Fibroblast of skin of back (primary cell): ENCODE data around the gene RAB10.
"Not testable (repeated sequence)": the region's sequence is repeated elsewhere in the genome, so short reads cannot be mapped to it uniquely, and the experiment has no call there.

Source experiments
- DNase-seq: peaks from one replicate; pipeline ENCODE4 v3.0.0-alpha.2; 2013

RAB10 gene

DNA sequence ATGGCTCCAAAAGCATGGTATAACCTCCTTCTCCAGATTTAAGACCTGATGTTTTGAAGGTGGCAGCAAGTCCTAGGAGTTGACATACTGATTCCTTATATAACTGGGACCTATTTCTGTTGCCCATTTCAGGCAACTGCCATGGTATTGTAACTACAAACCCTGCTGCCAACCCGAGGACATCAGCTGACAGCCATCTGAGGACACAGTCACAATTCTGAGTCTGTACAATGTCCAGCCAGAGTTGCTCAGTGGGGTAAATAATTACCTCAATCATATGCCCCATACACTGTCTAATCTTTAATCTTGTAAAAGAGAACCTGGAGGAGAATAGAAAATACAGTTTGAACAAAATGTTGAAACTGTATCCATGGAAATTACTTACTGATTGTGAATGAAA lies 130.3 kb downstream of the RAB10 start:
- DNase-seq = no peak

DNA sequence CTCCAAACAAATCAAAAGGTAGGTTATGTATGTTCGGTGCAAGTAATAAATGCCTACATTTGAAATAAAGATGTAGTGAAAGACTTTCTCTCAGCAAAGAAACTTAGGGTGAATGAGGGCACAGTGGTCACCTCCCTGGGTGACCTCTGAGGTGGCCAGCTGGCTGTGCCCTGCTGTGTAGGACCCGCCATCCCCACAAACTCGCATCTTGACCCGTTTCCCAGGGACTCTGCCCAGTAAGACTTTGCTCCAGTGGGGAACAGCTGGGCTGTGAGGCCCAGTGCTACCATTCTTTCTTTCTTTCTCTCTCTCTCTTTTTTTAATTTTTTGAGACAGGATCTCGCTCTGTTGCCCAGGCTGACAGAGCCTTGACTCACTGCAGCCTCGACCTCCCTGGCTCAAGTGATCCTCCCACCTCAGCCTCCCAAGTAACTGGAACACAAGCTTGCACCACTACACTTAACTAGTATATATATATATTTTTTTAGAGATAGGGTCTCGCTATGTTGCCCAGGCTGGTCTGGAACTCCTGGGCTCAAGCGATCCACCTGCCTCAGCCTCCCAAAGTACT lies 130.8 kb downstream of the RAB10 start:
- DNase-seq = no peak

DNA sequence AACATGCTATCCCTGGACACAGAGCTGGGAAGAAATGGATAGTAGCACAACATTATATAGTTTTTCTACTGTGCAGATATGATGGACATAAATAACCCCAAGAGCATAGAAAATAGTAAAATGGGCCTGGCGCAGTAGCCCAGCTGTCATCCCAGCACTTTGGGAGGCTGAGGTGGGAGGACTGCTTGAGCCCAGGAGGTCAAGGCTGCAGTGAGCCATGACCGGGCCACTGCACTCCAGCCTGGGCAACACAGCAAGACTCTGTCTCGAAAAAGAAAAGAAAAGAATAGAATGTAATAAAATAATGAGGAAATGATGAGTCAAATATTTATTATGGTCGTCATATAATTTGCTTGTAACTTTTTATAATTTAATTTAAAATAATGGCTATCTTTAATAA lies 131.5 kb downstream of the RAB10 start:
- no peak for DNase-seq

DNA sequence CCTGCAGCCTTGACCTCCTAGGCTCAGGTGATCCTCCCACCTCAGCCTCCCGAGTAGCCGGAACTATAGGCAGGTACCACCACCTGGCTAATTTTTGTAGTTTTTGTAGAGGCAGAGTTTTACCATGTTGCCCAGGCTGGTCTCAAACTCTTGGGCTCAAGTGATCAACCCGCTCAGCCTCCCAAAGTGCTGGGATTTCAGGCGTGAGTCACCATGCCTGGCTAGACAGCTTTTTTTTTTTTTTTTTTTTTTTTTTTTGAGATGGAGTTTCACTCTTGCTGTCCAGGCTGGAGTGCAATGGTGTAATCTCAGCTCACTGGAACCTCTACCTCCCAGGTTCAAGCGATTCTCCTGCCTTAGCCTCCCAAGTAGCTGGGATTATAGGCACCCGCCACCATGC lies 132.7 kb downstream of the RAB10 start:
- not testable (repeated sequence) for DNase-seq

DNA sequence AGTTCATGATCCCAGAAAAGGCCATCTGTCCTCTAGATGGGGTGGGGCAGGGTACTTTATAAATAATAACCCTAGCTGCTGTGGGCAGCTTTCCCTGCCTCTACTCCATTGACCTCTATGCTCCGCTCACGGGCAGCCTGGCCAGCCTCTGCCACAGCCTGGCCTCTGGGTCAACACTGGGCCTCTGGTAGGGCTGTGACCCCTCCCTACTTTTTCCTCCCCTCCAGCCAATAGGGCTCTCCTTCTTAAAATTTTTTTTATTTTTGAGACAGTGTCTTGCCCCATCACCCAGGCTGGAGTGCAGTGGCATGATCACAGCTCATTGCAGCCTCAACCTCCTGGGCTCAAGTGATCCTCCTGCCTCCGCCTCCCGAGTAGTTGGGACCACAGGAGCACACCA lies 134.9 kb downstream of the RAB10 start:
- DNase-seq = no peak

DNA sequence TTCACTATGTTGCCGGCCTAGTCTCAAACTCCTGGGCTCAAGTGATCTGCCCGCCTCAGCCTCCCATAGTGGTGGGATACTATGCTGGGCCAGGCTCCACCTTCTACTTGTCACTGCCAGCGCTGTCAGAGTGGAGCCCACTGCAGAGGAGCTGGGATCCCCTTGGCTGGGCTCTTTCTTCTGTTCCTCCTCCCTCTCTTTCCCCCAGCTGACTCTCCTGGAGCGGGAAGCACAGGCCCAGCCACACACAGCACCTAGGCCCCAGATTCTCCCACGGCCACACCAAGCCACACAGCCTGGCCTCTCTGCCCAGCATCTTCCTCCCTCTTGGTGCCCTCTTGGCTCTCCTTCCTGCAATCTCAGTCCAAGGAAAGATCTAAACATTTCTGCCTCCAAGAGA lies 135.3 kb downstream of the RAB10 start:
- no peak for DNase-seq

DNA sequence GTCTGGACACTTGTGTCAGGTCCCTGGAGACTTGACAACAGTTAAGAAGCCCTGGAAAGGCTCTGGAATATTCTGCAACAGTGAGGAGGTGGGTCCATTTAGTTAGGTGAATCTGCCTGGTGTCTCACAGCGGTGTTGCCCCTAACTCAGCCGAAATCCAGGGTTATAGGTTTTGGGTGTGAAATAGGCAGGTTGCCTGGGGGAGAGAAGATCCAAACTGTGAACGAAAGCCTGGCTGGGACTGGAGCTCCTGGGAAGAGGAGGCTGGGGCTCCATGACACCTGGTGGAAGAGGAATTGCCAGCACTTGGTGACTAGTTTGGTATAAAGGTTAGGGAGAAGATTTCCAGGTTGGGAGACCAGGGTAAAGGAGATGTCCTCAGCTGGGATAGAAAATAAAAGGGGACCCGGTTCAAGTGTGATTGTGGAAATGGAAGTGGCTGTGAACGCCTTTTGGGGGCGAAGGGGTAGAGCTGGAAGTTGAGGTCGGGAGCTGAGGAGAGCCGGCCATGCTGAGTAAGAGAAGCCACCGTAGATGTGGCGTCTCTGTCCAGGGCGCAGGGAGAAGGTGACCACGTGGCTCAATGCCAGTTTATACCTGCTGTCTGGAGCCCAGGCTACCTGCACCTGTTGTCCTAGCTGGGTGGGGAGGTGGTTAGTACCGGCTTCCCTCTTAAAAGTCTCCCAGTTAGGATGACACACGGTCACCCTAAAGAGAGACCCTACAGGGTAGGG lies 136.0 kb downstream of the RAB10 start:
- no peak for DNase-seq

DNA sequence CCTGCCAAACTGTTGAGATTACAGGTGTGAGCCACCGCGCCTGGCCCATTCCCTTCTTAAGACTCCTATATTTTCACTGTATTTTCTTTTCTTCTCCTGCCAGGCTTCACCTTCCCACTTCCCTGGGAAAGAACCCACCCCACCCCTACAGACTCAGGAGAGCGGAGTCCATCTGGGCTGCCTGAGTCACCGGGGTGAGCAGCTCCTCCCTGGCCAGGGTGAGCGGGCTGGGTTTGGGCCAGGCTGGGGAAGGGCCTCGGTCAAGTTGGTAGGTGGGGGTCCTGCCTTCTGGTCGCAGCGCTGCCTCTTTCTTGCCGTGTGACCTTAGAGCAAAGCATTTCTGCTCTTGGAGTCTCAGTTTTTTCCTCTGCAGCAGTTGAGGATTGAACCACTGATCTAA lies 136.9 kb downstream of the RAB10 start:
- no peak for DNase-seq

DNA sequence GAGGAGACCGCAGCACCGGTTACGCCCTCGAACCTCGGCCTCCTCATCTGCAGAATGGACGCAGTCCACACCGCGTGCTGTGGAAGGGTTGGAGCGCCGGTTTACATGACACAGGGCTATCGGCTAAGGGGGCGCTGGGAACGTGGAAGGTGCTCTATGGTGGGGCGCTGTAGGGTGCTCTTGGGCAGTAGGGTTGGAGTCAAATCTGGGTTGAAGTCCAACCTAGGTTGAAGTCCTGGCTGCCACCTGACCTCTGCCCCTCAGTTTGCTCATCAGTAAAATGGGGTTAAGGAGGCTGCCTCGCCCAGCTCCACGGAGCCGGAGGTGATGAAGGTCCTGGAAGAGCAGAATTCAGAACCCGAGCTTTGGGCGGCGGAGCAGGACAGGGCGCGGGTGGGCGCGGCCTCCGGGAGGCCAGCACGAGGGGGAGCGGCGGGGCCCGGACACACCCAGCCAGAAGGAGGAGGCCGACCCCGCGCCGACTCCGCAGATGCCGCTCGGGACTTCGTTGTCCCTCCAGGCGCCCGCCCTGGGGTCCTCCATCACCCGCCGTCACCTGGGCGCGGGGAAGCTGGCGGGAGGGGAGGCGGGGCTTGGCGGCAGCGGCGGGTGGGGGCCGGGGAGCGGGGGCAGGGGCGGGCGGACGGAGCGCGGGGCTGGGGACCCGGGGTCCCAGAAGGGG lies 138.4 kb downstream of the RAB10 start:
- no peak for DNase-seq

DNA sequence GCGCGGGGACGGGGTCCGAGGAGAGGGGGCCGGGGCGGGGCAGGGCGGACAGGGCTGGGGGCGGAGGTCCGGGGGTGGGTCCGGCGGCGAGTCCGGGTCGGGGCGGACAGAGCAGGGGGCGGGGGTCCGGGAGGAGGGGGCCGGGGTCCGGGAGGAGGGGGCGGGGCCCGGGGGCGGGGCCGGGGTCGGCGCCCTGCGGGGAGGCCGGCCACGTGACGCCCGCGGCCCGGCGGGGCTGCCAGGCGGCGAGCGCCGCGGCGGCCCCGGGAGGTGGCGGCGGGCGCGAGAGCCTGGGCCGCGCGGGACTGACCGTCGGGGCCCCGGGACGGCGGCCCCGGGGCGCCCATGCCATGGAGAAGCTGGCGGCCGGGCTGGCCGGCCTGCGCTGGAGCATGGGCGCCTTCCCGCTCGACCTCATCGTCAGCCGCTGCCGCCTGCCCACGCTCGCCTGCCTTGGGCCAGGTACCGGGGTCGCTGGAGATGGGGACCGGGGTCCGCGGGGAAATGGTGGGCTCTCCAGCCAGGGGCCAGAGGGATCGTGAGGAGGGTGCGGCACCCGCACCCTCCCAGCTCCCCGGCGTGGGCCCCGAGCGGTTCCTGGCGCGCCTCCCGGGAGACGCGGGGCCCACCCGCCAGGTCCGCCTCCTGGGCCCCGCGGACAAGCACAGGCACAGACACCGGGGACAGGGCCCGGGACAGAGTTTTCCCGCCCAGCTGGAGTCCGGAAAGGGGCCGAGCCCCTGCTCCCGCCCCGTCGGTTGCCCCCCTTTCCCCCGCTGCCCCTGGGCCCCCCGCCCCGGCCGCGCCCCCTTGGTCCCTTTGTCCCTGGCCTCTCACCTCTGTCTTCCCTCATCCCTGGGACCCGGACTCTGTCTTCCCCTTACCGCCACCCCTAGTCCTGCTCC lies 139.2 kb downstream of the RAB10 start, which contains the start of gene GAREM2:
TSS of gene GAREM2 (plus strand) at position 218 of the 905 bp plus-strand sequence. CDS start at position 351, 133 bp downstream.
- no peak for DNase-seq

DNA sequence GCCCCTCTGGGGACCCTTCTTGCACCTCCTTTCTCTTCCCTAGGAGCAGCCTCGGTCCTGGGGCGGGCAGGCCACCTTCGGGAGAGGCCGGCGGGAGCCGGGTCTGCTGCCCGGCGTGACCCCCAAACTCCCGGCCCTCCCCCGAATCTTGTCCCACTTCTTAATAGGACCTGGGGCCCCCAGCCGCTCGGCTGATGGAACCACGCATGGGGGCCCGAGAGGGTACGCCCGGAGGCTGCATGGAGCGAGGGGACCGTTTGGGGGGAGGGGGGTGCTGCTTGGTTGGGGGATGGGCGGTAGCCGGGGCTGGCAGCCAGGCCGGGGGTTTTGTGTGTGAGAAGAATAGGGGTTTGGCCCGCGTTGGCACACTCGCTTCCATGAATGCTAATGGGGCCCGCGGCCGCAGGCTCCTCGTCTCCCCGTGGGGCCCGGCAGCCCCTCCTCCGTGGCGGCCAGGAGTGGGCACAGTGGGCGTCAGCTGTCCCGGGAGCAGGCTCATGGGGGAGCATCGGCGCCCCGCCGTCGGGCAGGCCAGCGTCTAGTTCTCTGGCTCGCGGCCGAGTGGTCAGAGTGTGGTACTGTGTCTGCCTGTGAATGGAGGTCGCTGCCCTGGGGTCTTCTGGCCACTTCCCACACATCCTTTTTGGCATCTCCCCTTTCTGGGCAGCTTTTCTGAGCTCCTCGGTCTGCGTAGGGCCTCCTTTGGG lies 140.0 kb downstream of the RAB10 start:
- DNase-seq = no peak

DNA sequence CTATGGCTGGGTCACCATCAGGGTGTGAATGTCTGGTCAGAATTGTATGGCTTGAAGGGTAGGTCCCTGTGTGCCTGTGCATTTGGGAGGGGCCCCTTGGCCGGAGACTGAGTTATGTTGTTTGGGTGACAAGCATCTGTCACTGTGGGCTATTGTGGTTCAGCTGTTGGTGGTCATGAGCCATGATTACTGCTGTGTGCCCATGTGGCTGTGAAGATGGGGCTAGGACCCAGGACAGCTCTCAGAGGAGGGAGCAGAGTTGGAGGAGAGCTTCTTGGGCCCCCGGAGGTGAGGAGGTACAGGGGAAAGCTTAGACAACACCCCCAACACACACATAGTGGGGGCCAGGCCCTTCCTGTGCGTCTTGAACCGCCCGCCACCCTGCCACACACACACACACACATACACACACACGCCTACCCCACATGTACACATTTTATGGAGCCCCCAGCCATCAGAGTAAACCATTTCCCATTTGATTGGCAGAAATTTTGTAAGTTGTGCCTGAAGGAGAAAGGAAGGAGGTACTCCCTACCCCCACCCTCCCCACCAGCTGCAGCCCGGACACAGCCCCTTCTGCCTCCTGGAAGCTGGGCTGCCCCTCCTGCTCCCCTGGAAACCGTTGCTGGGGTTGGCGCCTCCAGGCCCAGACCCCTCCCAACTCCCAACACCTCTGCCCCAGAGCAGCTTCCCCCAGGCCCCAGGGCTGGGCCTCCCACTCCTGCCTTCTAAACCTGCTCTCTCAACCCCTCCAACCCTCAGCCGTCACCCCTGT lies 141.0 kb downstream of the RAB10 start:
- DNase-seq = no peak

DNA sequence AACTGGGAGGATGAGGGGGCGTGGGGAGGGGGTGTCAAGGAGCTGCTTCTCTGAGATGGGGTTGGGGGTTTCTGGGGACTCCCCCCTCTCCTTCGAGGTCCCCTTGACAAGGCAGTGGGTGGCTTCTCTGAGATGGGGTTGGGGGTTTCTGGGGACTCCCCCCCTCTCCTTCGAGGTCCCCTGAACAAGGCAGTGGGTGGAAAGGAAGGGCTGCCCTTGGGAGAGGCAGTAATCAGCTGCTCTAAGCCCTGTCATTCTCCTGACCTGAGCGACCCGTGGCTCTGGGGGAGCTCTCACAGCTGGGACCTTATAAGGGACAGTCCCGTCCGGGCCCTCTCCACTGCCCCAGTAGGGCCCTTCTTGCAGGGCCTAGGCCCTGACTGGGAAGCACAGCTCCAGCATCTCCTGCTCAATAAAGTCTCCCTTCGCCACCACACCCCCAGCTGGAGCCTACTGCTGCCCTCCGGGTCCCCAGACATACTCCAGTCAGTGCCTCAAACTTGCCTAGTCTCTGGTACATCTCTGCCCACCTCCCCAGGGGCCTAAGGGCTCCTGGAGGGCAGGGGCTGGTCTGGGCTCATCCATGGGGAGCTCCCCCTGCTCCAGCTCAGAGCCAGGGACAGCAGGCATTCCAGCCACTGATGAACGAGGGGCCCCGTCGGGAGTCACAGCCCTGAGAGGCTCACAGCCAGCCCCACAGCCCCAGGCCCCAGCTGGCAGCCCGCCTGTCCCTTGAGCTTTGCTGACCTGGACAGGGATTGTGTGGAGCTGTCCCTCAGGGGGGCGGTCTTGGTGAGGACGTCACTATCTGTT lies 141.8 kb downstream of the RAB10 start:
- no peak for DNase-seq

DNA sequence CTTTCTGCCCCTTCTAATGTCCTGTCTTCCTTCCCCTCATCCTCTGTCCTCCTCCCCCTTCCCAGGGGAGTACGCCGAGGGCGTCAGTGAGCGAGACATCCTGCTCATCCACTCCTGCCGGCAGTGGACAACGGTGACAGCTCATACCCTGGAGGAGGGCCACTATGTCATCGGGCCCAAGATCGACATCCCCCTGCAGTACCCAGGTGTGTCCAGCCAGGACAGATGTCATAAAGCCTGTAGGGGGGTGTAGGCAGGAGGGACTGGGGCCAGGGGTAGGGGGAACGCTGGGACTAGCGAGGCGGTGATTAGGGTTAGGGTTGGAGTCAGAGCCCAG lies 142.4 kb downstream of the RAB10 start:
- DNase-seq = no peak

DNA sequence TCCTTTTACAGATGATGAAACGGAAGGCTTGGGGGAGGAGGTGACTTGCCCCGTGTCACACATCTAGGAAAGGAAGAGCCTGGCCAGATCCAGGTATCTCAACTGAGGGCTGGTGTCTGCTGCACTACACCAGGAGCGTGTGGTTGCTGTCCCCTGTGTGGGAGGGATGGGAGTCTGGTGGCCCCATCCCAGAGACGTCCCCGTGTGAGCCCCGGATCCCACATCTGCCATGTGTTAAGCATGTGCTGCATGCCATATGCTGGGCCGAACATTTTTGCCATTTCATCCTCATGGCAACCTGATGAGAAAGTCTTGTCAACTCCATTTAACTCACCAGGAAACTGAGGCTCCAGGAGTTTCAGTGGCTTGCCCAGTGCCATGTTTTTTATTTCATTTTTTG lies 143.2 kb downstream of the RAB10 start:
- DNase-seq = no peak

DNA sequence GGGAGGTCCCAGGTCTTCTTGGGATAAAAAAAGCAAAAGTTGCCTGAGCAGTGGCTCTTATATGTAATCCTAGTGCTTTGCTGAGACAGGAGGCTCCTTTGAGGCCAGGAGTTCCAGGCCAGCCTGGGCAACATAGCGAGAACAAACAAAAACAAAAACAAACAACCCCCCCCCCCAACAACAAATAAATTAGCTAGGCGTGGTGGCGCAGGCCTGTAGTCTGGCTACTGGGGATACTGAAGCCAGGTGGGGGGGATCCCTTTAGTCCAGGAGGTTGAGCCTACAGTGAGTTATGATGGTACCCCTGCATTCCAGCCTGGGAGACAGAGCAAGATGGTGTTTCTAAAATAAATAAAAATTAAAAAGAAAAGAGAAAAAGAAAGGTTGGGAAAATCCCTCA lies 144.4 kb downstream of the RAB10 start:
- DNase-seq = no peak

DNA sequence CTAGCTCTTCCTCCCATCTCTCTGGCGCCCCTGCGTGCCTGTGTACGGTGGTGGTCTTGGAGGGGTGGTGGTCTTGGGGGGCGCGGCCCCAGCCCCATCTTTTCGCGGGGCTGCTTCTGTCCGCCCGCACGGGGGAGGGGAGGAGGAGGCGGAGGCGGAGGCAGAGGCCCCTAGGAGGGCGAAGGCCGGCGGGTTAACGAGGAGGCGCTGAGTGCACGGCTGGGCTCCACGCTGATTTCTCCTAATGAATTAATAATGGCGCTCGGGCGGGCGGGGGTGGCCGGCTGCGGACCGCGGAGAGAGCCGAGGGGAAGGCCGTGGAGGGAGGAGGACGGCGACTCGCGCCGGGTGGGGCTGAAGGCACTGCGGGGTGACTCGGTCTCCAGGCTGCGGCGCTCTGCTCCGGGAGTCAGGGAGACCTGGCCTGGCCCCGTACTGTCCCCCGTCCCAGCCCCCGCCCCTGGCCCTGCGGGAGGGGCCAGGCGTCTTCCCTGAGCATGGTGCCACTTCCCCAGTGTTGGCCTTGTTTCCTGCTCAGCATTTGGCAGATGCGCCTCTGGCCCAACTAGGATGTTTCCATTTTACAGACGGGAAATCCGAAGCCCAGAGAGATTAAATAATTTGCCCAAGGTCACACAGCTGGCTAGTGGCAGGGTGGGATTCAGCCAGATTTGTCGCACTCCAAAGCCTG lies 145.0 kb downstream of the RAB10 start:
- DNase-seq = peak; percentile 16

DNA sequence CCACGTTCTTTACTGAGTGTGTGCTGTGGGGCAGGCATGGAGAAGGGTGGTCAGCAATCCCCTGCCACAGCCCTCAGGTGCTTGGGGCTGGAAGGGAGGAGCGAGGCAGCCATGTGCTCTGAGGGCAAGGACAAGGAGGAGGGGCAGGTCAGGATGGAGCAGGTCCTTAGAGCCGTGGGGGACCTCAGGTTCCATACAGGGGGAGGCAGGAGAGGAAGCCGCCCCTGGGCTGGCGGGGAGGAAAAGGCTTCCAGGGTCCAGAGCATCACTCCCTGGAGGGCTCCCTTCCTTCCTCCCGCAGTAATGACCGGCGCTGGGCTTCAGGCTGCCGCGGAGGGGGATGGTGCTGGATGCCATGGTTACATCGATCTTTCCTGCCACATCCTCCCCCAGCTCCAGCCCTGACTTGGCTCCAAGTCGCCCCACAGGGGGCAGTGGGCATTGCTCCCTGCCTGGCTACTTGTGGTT lies 145.6 kb downstream of the RAB10 start:
- DNase-seq = no peak

DNA sequence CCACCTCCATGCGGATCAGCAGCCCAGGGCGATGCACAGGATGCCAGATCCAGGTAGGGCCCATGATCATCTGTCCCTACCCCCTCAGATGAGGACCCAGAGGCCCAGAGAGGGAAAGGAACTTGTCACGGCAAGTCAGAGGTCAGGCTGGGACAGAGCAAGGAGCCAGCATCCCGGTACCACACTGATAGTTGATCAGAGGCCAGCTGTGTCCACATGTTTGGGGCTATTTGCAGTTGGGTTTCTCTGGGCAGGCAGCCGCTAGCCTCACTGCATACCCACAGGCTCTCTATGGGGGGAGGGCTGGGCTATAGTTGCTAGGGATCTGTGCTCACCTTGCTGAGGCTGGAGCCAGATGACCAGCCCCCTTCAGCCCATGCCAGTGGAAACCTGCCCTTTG lies 148.6 kb downstream of the RAB10 start:
- DNase-seq = no peak
